ENCODE data around the gene ANKS1A. TPM values are rescaled to one million over a fixed set of nuclear protein-coding genes. Genes with fewer than 3 reads are reported as not detected.

ANKS1A gene
- total and polyA plus RNA-seq, 2 experiments from 2014 or later: 12.1 to 31.9 TPM

DNA sequence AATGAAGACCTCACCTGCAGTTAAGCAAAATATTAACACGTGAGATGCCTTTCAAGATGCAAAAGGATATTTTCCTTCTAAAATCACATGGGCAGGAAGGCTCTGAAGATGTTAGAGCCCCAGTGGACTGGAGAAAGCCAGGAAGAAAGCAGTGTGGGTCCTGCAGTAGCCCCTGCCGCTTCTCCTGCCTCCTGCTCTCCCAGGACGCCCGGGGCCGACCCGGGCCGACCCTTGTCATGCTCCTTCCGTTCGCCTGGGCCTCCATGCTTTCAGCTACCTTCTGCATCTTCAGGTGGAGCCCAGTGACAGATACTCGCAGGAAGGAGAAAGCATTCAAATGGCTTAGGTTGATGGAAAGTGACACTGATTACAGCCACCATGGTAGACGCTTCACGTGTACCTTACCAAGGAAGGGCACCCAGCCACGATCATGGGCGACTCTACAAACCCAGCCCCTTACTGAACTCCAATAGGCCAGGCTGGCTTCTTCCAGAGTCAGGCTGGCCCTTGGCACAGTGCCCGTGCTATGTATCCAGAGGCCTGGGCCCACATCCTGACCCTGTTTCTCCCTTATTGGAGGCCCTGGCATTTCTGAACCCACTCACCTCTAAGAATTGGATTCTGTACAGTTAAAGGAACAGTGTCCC is 183.1 kb downstream of the ANKS1A start:
- ATAC-seq (no peak), DNase-seq (ENCODE audit: low spot score) (no peak)
- Histone ChIP-seq H3K4me2 (0 out of 2 replicates have a peak overlapping the region, but pooled peaks have one; percentile 30), H3K4me1 (ENCODE audit: insufficient read depth) (peaks cover 26% of the 10 kb centered on the region), H3K36me3 (ENCODE audit: insufficient read depth) (no peaks in the 10 kb centered on the region), H3K4me3 (no peak overlapping the region), H3K27ac (ENCODE audit: low read depth) (peak overlapping the region; percentile 65; the same call in 1 of the 2 replicates), H3K27me3 (ENCODE audit: insufficient read depth) (no peaks in the 10 kb centered on the region), H3K9me2 (ENCODE audit: insufficient read depth) (no peaks in the 10 kb centered on the region), H3F3A (replicated peaks; ENCODE audit: low read depth) (no peaks in the 10 kb centered on the region), H4K20me1 (replicated peaks; ENCODE audit: insufficient read depth) (no peaks in the 10 kb centered on the region), H3K79me2 (replicated peaks; ENCODE audit: insufficient read depth) (no peaks in the 10 kb centered on the region), H2AFZ (no peak overlapping the region)
- H3K4me3 Mint-ChIP-seq: no peak overlapping the region
- H3K36me3 Mint-ChIP-seq (ENCODE audit: low read depth): peaks cover 9% of the 10 kb centered on the region; the same call in 2 of the 3 replicates
- no peak for TF ChIP-seq STAT1 (IDR thresholded peaks at IDR 0.05; ENCODE audit: unreplicated experiment)
- TF ChIP-seq, protein P1, sequence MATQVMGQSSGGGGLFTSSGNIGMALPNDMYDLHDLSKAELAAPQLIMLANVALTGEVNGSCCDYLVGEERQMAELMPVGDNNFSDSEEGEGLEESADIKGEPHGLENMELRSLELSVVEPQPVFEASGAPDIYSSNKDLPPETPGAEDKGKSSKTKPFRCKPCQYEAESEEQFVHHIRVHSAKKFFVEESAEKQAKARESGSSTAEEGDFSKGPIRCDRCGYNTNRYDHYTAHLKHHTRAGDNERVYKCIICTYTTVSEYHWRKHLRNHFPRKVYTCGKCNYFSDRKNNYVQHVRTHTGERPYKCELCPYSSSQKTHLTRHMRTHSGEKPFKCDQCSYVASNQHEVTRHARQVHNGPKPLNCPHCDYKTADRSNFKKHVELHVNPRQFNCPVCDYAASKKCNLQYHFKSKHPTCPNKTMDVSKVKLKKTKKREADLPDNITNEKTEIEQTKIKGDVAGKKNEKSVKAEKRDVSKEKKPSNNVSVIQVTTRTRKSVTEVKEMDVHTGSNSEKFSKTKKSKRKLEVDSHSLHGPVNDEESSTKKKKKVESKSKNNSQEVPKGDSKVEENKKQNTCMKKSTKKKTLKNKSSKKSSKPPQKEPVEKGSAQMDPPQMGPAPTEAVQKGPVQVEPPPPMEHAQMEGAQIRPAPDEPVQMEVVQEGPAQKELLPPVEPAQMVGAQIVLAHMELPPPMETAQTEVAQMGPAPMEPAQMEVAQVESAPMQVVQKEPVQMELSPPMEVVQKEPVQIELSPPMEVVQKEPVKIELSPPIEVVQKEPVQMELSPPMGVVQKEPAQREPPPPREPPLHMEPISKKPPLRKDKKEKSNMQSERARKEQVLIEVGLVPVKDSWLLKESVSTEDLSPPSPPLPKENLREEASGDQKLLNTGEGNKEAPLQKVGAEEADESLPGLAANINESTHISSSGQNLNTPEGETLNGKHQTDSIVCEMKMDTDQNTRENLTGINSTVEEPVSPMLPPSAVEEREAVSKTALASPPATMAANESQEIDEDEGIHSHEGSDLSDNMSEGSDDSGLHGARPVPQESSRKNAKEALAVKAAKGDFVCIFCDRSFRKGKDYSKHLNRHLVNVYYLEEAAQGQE (IDR thresholded peaks at IDR 0.05; ENCODE audit: unreplicated experiment): no peak
- no peak for TF ChIP-seq CTCF (conservative IDR thresholded peaks at IDR 0.05; ENCODE audit: low read depth in 2 of 2)
- no peak for TF ChIP-seq NANOG (IDR thresholded peaks at IDR 0.05; ENCODE audit: borderline replicate concordance)
- no peak for TF ChIP-seq EZH2 (IDR thresholded peaks at IDR 0.05; ENCODE audit: low read depth, unreplicated experiment)
- H3K9me3 Mint-ChIP-seq: no peaks in the 10 kb centered on the region
- H3K4me1 Mint-ChIP-seq: peaks cover 51% of the 10 kb centered on the region
- H3K27me3 Mint-ChIP-seq (ENCODE audit: insufficient read depth, low read depth, poor library complexity): peaks cover 16% of the 10 kb centered on the region
- peak overlapping the region; percentile 52; the same call in 1 of the 2 replicates for H3K27ac Mint-ChIP-seq

GRCh38 chr6:35072698-35073055 is 183.6 kb downstream of the ANKS1A start:
- ATAC-seq: no peak
- H3K27me3 Mint-ChIP-seq (ENCODE audit: insufficient read depth, low read depth, poor library complexity): peaks cover 16% of the 10 kb centered on the region
- Histone ChIP-seq H3F3A (replicated peaks; ENCODE audit: low read depth) (no peaks in the 10 kb centered on the region), H3K36me3 (ENCODE audit: insufficient read depth) (no peaks in the 10 kb centered on the region), H3K4me2 (no peak overlapping the region), H4K20me1 (replicated peaks; ENCODE audit: insufficient read depth) (no peaks in the 10 kb centered on the region), H3K4me1 (ENCODE audit: insufficient read depth) (peaks cover 26% of the 10 kb centered on the region), H3K9me2 (ENCODE audit: insufficient read depth) (no peaks in the 10 kb centered on the region), H3K27me3 (ENCODE audit: insufficient read depth) (no peaks in the 10 kb centered on the region), H2AFZ (no peak overlapping the region), H3K4me3 (no peak overlapping the region), H3K27ac (ENCODE audit: low read depth) (no peak overlapping the region), H3K79me2 (replicated peaks; ENCODE audit: insufficient read depth) (no peaks in the 10 kb centered on the region)
- peaks cover 9% of the 10 kb centered on the region; the same call in 2 of the 3 replicates for H3K36me3 Mint-ChIP-seq (ENCODE audit: low read depth)
- H3K4me1 Mint-ChIP-seq: peaks cover 48% of the 10 kb centered on the region
- H3K9me3 Mint-ChIP-seq: no peaks in the 10 kb centered on the region
- no peak for TF ChIP-seq ZNF331 (CRISPR knock-in tag; IDR thresholded peaks at IDR 0.05; ENCODE audit: low read depth)
- DNase-seq (ENCODE audit: low spot score): no peak
- no peak overlapping the region for H3K4me3 Mint-ChIP-seq
- H3K27ac Mint-ChIP-seq: peak overlapping the region; percentile 52; the same call in 1 of the 2 replicates

Data from GM23338 (cell line).